GM18526 (cell line): ENCODE data around the gene CDYL.

Source experiments
- POLR2A ChIP-seq: IDR thresholded peaks from 3 replicates; pipeline ENCODE4 v1.6.1; 2011; ENCODE audit not compliant: insufficient read length; ENCODE audit errors: extremely low read depth

The CDYL gene

DNA sequence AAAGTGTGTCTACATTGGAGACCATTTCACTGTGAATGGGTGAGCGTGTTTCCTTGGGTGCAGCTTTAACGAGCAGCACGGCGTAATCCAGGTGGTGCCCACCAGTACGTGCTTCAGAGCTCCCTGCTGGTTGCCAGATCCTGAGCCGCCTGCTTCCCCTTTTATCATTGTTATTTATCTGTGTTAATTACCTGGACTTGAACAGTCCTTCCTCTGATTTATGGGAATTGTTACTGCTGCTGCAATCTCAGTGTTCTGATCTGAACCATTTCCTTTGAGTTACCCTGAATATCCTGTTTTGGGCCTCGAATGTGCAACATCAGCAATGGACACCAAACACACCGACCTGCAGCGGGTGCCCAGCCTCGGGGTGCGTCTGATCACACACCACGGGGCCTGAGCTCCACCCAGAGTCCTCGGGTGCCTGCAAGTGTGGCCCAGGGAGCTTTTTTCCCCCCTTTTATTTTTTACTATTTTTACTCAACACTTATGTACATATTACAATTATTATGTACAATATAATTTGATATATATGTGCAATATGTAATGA lies 146.4 kb downstream of the CDYL start:
- no peak for TF ChIP-seq POLR2A

DNA sequence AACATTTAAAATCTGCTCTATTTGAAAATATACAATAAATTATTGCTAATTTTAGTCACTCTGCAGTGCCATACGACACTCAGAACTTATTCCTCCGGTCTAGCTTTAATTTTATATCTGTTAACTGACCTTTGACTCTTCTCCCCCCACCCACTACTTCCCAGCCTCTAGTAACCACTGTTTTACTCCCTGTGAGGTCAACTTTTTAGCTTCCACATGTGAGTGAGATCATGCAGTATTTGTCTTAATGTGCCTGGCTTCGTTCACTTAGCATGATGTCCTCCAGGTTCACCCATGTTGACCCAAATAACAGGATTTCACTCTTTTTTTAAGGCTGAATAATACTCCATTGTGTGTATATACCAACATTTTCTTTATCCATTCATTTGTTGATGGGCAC lies 146.9 kb downstream of the CDYL start:
- TF ChIP-seq POLR2A = no peak

DNA sequence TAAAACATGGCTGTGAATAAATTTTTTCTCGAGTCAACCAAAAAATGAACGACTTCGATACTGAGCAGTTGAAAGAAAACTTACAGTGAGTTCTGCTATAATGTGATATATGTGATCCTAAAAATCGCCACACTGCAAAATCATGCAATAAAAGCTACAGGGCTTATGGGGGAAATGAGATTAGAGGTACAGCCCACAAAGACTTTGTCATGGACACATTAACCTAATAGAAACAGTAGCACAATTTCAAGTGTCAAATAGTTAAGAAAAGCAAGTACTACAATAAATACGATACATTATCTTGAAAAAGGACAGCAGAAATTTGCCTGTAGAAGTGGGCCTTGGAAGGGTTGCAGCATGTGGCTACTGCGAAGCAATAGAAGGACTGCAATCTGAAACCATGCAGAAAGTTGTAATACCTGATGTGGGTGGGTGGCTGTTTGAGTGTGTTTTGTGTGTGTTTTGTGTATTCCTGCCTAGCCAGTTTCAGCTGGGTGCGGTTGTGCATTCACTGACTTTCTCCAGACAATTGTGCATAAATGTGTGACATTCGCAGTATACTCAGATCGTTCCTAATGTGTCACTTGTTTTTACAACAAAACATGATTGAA lies 148.6 kb downstream of the CDYL start:
- no peak for TF ChIP-seq POLR2A

DNA sequence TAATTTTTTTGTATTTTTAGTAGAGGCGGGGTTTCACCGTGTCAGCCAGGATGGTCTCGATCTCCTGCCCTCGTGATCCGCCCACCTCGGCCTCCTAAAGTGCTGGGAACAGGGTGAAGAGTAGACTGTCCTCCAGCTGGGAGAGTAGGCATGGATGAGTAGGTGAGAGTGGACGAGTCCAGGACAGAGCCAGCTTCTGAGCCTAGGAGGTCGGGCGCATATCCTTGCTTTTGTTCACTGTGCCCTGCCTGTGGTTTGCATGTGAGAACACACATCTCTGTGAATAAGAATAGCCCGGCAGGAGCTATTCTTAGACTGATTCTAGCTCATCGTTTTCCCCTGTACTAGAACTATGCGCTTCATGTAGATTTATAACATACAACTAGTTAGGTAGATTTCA lies 149.4 kb downstream of the CDYL start:
- TF ChIP-seq POLR2A = no peak

DNA sequence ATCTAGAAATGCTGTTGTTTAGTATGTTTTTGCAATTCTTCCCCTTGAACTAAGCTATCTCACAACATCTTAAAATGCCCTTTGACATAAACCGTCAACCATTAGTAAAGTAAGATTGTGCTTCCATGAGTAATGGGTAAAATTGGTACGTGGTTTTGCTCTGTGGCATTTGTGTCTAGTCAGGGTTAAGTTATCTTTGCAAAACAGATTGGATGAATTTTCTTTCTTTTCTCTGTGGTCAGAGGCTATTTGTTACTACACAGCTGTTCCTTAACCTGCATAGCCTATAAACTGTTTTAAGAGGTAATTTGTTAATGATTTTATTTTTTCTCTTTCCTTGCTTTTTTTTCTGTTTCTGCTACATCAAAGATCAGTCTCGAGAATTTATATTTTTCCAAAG lies 152.2 kb downstream of the CDYL start:
- TF ChIP-seq POLR2A = no peak

DNA sequence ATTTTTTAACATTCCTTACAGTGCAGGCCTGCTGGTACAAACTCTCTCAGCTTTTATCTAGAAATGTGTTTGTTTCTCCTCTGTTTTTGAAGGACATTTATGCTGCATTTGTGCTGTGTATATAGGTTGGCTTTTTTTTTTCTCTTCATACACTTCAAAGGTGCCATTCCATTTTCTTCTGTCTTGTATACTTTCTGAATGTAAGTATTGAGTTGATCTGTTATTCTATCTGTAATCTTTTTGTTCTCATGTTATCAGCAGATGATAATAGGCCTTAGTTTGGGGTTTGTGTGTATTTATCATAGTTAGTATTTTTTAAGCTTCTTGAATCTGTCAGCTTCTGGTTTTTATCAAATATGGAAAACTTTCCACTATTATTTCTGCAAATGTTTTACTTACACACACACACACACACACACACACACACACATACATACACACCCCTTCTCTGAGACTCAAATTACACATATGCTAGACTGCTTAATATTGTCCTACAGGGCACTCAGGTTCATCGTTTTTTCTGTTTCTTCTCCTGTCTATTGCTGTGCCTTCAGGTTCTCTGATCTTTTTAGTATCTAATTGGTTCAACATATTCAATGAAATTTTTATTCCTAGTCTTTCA lies 153.0 kb downstream of the CDYL start:
- no peak for TF ChIP-seq POLR2A

DNA sequence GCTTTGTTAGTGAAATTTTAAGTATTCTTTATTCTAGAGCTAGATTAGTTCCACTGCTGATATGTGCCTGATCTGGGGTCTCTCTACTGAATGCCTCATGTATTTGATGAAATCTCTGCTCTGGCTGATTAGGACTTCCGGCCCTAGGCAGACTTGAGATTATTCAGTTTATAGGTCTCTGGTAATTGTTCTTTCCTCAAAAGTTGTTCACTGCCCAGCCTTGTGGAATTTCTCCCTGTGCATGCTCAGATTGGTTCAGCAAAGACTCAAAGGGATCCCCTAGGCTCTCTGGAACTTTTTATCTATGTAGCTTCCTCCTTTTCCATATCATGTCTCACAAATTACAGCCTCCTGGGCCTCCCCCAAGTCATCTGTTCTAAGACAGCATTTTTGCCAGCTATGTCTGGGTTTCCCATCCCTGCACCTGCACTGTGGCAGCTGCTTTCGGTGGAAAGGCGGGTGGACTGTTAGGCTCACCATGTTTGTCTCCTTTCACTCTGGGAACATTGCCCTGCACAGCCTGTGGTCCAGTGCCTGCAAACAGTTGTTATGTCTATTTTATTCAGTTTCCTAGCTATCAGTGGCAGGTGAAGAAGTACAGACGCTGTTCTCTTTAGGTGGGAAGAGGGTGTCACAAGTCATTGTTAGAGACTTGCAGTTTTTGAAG lies 154.0 kb downstream of the CDYL start:
- no peak for TF ChIP-seq POLR2A

DNA sequence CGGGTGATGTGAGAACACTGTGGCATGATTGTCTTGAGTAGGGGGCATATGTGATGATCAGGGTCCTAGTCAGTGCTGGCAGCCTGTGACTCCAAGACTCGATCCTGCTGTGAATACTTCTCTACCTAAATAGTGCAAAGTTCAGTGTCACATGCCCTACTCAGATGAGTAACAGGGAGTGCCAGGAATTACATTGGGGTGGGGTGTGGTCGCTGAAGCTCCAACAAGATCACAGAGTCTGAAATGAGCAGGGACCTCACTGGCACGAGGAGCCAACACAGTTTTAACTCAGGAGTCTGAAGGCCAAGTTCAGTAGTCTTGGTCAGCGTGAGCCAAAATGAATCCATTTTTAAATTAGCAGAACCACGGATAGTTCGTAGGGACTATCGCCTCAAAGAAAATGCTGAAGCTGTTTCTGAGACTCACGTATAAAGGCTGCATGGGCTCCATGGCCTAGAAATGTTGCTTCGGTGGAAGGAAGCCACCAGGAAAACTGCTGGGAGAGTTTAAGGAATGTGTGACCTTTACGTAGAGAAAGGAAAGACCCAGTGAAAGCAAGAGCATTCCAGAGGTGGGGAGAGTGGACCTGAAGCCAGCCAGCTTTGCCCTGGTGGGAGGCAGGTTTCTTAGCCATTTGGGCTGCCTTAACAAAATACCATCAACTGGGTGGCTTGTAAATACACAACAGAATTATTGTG lies 155.5 kb downstream of the CDYL start:
- no peak for TF ChIP-seq POLR2A

DNA sequence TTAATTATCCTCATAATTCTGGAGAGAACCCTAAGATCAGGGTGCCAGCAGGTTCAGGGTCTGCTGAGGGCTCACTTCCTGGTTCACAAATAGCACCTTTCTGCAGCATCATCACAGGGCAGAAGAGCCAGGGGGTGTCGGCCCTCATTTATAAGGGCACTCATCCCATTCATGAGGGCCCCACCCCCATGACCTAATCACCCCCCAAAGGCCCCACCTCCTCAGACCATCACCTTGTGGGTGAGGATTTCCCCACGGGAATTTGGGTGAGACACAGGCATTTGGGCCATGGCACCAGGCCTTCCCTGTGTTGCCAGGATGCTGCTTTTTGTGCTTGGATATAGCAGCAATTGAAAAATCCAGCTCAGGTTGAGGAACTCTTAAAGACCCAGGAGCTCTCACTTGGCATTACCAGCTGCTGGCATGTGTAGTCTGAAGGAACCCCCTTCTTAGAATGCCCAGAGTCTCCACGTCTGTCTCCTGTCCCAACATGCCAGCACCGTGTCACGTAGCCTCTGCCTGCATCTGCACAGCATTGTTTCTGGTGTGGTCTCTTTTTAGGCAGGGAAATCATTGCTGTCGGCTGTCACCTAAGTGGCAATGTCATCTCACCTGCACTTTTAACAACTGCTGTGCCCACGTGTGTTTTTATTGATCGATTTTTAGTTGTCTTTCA lies 156.2 kb downstream of the CDYL start:
- TF ChIP-seq POLR2A = no peak

DNA sequence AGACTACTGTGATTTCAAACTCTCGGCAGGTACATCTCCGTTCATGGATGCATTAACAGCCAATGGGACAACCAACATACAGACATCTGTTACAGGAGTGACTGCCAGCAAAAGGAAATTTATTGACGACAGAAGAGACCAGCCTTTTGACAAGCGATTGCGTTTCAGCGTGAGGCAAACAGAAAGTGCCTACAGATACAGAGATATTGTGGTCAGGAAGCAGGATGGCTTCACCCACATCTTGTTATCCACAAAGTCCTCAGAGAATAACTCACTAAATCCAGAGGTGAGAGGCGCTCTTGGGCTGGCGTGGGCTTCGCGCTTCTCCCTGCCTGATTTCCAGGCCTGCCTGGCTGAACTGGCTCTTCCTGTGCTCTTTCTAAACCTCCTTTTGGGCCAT lies 159.3 kb downstream of the CDYL start:
- TF ChIP-seq POLR2A = no peak

DNA sequence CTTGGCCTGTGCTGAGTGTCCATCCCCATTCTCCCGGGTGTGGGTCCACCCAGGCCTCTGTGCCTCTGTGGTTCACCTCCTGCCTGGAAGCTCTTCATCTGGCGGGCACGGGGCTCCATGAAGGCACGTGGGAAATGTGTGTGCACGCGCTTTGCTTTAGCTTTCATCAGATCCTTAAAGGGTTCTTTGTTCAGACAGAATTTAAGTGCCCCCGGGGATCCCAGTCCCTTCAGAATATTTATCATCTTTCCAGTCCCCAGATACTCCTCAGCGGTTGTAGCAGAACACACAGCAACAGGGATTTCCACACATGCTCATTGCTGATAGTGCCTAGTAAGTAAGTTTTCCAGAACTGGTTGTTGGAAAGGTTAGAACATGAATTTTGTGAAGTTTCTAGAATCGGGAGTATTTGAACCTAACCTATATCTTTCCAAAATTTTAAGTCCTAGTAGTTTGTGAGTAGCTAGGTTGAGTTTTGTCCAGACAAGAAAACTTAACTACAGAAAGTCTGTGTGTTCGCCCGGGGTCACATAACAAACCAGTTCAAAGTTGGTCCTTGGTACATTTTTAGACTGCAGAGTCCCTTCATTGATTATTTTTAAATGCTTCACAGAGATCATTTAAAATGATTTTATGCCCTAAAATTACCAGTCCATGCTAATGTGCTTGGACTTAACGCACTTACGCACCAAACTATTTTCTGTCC lies 159.9 kb downstream of the CDYL start:
- TF ChIP-seq POLR2A = no peak

DNA sequence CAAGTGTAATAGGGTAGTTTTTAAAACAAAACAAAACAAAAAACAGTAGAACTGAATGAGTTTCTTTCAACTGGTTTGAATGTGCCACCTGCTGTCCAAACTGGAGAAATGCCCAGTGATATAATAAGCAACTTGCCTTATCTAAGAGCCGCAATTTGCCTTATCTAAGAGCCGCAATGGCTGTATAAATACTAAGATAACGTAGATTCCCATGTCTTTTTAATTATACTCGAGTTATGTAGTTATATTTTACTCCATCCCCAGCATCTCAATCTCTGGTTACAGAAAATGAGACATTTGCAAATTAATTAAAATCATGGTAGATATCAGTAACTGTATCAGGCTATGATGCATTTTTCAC lies 160.5 kb downstream of the CDYL start:
- TF ChIP-seq POLR2A = no peak

DNA sequence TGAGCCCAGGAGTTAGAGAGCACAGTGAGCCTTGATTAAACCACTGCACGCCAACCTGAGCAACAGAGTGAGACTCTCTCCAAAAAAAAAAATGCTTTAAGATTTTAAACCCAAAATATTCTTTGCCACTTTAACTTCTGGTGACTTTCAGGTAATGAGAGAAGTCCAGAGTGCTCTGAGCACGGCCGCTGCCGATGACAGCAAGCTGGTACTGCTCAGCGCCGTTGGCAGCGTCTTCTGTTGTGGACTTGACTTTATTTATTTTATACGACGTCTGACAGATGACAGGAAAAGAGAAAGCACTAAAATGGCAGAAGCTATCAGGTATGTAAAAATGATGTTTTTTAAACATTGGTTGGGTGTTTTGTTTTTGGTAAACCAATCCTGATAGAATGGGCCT lies 161.2 kb downstream of the CDYL start:
- no peak for TF ChIP-seq POLR2A

DNA sequence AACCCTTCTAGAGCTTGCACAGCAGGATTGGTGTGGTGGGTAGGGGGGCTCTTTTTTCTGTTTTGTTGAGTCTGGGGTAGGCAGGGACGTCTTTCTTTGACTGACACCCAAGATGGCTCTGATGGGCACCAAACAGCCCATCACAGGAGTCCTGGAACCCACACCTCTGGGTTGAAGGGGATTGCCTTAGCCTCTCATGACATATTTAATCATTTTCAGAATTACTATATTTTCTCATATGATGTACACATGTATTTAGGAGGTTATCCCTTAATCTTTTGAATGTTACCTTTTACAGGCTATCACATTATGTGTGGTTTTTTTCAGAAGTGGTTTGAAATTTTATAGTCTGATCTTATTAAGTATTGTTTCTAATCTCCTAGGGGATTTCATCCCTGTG lies 163.0 kb downstream of the CDYL start:
- TF ChIP-seq POLR2A = no peak

DNA sequence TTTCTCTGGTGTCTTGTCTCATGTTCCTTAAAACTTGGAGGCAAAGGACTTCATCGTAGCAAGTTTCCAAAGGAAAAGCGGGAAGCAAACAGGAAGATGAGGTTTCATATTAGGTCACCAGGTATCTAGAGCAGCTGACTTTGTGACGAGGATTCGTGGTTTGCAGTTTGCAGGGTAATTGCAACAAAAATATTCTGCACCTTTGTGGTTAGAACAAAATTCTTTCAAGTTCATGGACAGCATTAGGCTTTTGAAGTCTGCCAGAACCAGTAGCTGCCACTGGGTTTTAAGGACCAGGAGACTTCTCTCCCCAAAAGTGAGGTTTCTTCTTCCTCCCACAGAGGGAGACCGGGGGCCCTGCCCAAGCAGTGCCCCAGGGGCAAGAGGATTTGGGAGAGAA lies 164.2 kb downstream of the CDYL start:
- no peak for TF ChIP-seq POLR2A
